A549 (cell line): Measurements from ENCODE around the gene GPR37L1. TPM values are rescaled to one million over a fixed set of nuclear protein-coding genes. Genes with fewer than 3 reads are reported as not detected.
"Not testable (repeated sequence)": the region's sequence is repeated elsewhere in the genome, so short reads cannot be mapped to it uniquely, and the experiment has no call there.

ENCODE experiments used
- ATAC-seq, 2 experiments: fragments of 200-7000 bp in 1 of 2; fragments of >200 bp in 1 of 2; cut with Nextera tagmentation in 1 of 2; cut with Tn5 transposase in 1 of 2; 3 replicates each; pipeline versions ENCODE4 v1.8.0 to v1.9.1; 2018 to 2020; ENCODE audit warnings: mild to moderate bottlenecking in 1 of 2, moderate library complexity in 1 of 2
- CTCF ChIA-PET: fragments of 300-600 bp; sonication (Branson Sonifier 250); formaldehyde crosslinking; extraction: SDS; loops from one replicate; lab custom pipeline; 2021; ENCODE audit warnings: antibody characterized with exemption, inconsistent platforms; lab: Yijun Ruan, JAX
- POLR2A ChIA-PET: fragments of 350-600 bp; formaldehyde crosslinking; extraction: SDS; loops from one replicate; lab custom pipeline; 2021; ENCODE audit warnings: antibody characterized with exemption, inconsistent platforms; lab: Yijun Ruan, JAX
- DNase-seq, 2 experiments: peaks; one replicate each; pipeline versions ENCODE4 v3.0.0 to v3.0.0-alpha.2; 2011 to 2016; ENCODE audit warnings: low read depth in 1 of 2, low spot score in 1 of 2
- FAIRE-seq: peaks from 2 replicates; lab custom pipeline; 2011; peaks lifted over from hg19 to GRCh38; lab: Jason Lieb, UNC
- H3K27ac ChIP-seq, 2 experiments: fragments of >200 bp; sonication (Bioruptor Twin); formaldehyde crosslinking; 3 replicates each; pipeline ENCODE4 v1.5.1; 2016 to 2017
- H3K4me1 ChIP-seq: fragments of >200 bp; sonication (Bioruptor Twin); formaldehyde crosslinking; 3 replicates; pipeline ENCODE4 v1.6.1; 2016
- H3K4me2 ChIP-seq: fragments of >200 bp; sonication (Bioruptor Twin); formaldehyde crosslinking; 3 replicates; pipeline ENCODE4 v1.6.1; 2016
- H3K4me3 ChIP-seq: fragments of >200 bp; sonication (Bioruptor Twin); formaldehyde crosslinking; 3 replicates; pipeline ENCODE4 v1.5.1; 2016
- H3K9me3 ChIP-seq: fragments of >200 bp; sonication (Bioruptor Twin); formaldehyde crosslinking; 3 replicates; pipeline ENCODE4 v1.6.1; 2016
- CHD4 ChIP-seq: fragments of 200-600 bp; sonication (generic); IDR thresholded peaks from 2 replicates; pipeline ENCODE4 v1.6.1; 2016; ENCODE audit warnings: antibody characterized with exemption, mild to moderate bottlenecking, borderline replicate concordance
- EP300 ChIP-seq, 2 experiments: fragments of >200 bp; sonication (Bioruptor Twin); formaldehyde crosslinking; IDR thresholded peaks; 2 replicates in 1 of 2; 3 replicates in 1 of 2; pipeline ENCODE4 v1.6.1; 2016 to 2017
- ESRRA ChIP-seq: fragments of 150-350 bp; IDR thresholded peaks from 2 replicates; pipeline ENCODE4 v1.6.1; 2014; ENCODE audit warnings: mild to moderate bottlenecking, low read length, borderline replicate concordance
- FOSB ChIP-seq: fragments of 250-450 bp; sonication (Bioruptor Pico); IDR thresholded peaks from 2 replicates; pipeline ENCODE4 v1.5.0; 2020; ENCODE audit warnings: mild to moderate bottlenecking, moderate library complexity
- FOSL2 ChIP-seq, 2 experiments: fragments of 450-650 bp in 1 of 2; fragments of >200 bp in 1 of 2; sonication (Bioruptor Twin) in 1 of 2; formaldehyde crosslinking; IDR thresholded peaks; 2 replicates each; pipeline versions ENCODE4 v1.5.0 to v1.6.1; 2016 to 2020; ENCODE audit warnings: mild to moderate bottlenecking in 1 of 2, moderate library complexity in 1 of 2
- GATA3 ChIP-seq: IDR thresholded peaks from 2 replicates; pipeline ENCODE4 v1.6.1; 2012; ENCODE audit warnings: borderline replicate concordance
- HOXB5 ChIP-seq: fragments of 250-450 bp; sonication (Bioruptor Pico); IDR thresholded peaks from 2 replicates; pipeline ENCODE4 v1.5.0; 2020; ENCODE audit warnings: mild to moderate bottlenecking, moderate library complexity
- PHF8 ChIP-seq: fragments of 200-600 bp; sonication (generic); IDR thresholded peaks from 2 replicates; pipeline ENCODE4 v1.6.1; 2016; ENCODE audit warnings: low read depth, mild to moderate bottlenecking, antibody characterized with exemption, moderate library complexity, borderline replicate concordance
- POLR2AphosphoS2 ChIP-seq: conservative IDR thresholded peaks from 2 replicates; pipeline ENCODE4 v1.6.1; 2012; ENCODE audit warnings: low read length, improper control_type of control experiment, inconsistent platforms
- RAD21 ChIP-seq, 2 experiments: fragments of >200 bp in 1 of 2; sonication (Bioruptor Twin) in 1 of 2; formaldehyde crosslinking in 1 of 2; IDR thresholded peaks in 1 of 2; conservative IDR thresholded peaks in 1 of 2; 2 replicates in 1 of 2; 3 replicates in 1 of 2; pipeline ENCODE4 v1.6.1; 2012 to 2018; ENCODE audit warnings: inconsistent platforms in 1 of 2
- RFX5 ChIP-seq: fragments of 450-650 bp; IDR thresholded peaks from 2 replicates; pipeline ENCODE4 v1.7.1; 2014; ENCODE audit warnings: antibody characterized with exemption, mild to moderate bottlenecking, moderate library complexity
- TFCP2L1 ChIP-seq: fragments of 250-450 bp; sonication (Bioruptor Pico); IDR thresholded peaks from 2 replicates; pipeline ENCODE4 v1.5.0; 2021; ENCODE audit warnings: mild to moderate bottlenecking
- WGBS: methylation state at CpG from one replicate; pipeline ENCODE4 v1.1.6; 2017; ENCODE audit errors: missing lambda C conversion rate; 5-methylcytosine and 5-hydroxymethylcytosine counted together
- polyA plus RNA-seq, 4 experiments: library from polyadenylated mRNA; depleted of rRNA in 3 of 4; stranded (reverse); fragments of >200 nt; fragmentation: RNase III in 1 of 4; extraction: RNeasy Plus Mini Kit Qiagen cat#74134 plus additional on column Dnase treatment in 1 of 4; gene quantifications; 2 replicates in 3 of 4; 3 replicates in 1 of 4; pipeline ENCODE4 v1.2.3, GENCODE V29; 2011 to 2017
- TF ChIP-seq, protein P1 (sequence below): fragments of 200-600 bp; sonication (generic); IDR thresholded peaks from 2 replicates; pipeline ENCODE4 v1.6.1; 2016; ENCODE audit warnings: antibody characterized with exemption, mild to moderate bottlenecking, moderate library complexity
- TF ChIP-seq, protein P2 (sequence below): IDR thresholded peaks from 2 replicates; pipeline ENCODE4 v1.6.1; 2012
- TF ChIP-seq, protein P3 (sequence below): IDR thresholded peaks from 2 replicates; pipeline ENCODE4 v1.6.1; 2012; ENCODE audit warnings: low read depth, borderline replicate concordance

GPR37L1 gene
- polyA plus RNA-seq, 2 of the 4 experiments (the other 2 are of a cell fraction) = 0.08 to 0.13 TPM

DNA sequence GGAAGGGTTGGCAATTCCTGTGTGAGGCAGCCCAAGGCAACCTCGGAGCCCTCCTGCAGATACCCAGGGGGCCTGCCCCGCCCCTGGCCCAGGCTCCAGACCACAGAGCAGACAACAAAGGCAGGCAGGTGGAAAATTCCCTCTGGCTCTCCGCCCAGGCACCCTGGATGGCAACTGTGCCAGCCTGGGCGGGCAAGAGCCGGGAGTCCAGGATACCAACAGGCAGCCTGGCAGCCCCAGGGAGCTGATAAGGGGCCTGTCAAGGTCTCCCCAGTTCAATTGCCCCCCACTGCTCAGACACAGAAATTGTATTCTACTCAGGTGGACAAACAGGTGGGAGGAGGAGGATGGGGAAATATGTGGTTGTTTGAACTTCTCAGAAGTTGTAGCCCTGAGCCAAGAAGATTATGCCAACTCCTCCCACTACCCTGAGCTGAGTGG, 15.4 kb upstream of the GPR37L1 start:
- DNase-seq (peak in 1 of 2 experiments; percentile 55), FAIRE-seq (no peak), ATAC-seq (peak; percentile 4 to 18; a peak in 4 of 6 replicates)
- WGBS = 33% methylated on average over 5 of the region's 5 CpGs
- no peak overlapping the region for H3K4me3 ChIP-seq
- ChIA-PET POLR2A (interaction anchor here (1.5 to 5.5 kb wide), 3 partner anchors 50 to 96 kb away, joined by 3 to 69 read pairs (median 14); partner anchors contain the start of gene ELF3), CTCF (interaction anchor here (0.9 to 6.2 kb wide), 12 partner anchors 12 to 107 kb away, joined by 3 to 55 read pairs (median 5); partner anchors contain the start of gene ELF3)
- no peaks in the 10 kb centered on the region for H3K9me3 ChIP-seq
- peaks cover 71% of the 10 kb centered on the region for H3K4me1 ChIP-seq
- peak overlapping the region; percentile 79 for H3K4me2 ChIP-seq
- H3K27ac ChIP-seq = peak overlapping the region; percentile 91 to 94
- TF ChIP-seq GATA3 (peak; percentile 45; the same call in 1 of the 2 replicates), EP300 (IDR thresholded peaks at IDR 0.05) (peak in 1 of 2 experiments; percentile 61; a peak in 3 of 5 replicates), RAD21 (conservative IDR thresholded peaks at IDR 0.05 in 1 of 2, IDR thresholded peaks at IDR 0.05 in 1 of 2) (peak in 1 of 2 experiments; percentile 22; a peak in 1 of 5 replicates), TFCP2L1 (CRISPR knock-in tag) (no peak), CHD4 (peak; percentile 2; the same call in 1 of the 2 replicates)
- TF ChIP-seq, protein P1, sequence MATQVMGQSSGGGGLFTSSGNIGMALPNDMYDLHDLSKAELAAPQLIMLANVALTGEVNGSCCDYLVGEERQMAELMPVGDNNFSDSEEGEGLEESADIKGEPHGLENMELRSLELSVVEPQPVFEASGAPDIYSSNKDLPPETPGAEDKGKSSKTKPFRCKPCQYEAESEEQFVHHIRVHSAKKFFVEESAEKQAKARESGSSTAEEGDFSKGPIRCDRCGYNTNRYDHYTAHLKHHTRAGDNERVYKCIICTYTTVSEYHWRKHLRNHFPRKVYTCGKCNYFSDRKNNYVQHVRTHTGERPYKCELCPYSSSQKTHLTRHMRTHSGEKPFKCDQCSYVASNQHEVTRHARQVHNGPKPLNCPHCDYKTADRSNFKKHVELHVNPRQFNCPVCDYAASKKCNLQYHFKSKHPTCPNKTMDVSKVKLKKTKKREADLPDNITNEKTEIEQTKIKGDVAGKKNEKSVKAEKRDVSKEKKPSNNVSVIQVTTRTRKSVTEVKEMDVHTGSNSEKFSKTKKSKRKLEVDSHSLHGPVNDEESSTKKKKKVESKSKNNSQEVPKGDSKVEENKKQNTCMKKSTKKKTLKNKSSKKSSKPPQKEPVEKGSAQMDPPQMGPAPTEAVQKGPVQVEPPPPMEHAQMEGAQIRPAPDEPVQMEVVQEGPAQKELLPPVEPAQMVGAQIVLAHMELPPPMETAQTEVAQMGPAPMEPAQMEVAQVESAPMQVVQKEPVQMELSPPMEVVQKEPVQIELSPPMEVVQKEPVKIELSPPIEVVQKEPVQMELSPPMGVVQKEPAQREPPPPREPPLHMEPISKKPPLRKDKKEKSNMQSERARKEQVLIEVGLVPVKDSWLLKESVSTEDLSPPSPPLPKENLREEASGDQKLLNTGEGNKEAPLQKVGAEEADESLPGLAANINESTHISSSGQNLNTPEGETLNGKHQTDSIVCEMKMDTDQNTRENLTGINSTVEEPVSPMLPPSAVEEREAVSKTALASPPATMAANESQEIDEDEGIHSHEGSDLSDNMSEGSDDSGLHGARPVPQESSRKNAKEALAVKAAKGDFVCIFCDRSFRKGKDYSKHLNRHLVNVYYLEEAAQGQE = no peak

DNA sequence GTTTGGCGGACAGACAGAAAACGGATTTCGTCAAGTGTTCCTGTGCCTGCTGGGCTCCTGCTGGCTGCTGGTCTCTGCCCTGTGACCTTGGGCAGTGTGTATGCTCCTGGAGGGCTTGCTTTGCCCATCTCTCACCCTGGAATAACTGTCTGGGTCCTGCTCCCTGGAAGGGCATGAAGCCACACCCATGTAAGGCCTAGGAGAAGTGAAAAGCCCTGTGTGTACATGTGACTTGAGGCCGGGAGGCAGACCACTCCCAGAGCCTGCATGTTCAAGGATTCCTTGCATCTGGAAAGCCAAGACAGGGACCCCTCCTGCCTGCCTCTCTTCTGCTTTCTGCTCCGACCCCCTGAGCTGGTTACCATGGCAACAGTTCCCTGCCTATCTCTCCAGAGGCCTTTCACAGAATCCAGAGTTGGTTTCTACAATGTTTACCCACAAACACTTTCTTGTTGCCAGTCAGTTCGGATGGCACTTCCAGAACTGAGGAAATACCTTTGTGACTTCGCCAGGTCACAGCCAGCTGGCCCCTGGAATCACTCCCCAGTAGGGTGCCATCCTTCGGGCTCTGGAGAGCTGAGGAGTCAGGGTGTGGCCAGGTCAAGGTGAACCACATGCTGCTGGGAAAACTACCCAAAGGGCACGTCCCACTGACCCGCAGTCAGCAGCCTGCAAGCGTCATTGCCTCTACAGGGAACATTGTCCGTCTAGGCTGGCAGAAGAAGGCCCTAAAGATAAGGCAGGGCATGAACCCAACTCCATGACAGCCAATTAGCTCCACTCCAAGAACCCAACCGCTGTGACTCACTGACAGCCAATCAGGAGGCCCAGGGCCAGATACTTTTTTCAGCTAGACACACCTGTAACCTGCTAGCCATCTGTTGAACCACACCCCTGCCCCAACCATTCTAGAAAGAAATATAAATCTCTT, 14.7 kb upstream of the GPR37L1 start:
- FAIRE-seq = no peak
- ChIA-PET POLR2A (interaction anchor here (1.5 to 5.5 kb wide), 2 partner anchors 89 to 97 kb away, joined by 3 to 69 read pairs; partner anchors contain the start of gene ELF3), CTCF (interaction anchor here (0.8 to 6.2 kb wide), 12 partner anchors 11 to 135 kb away, joined by 3 to 55 read pairs (median 5); partner anchors contain the start of gene ELF3)
- Histone ChIP-seq H3K4me2 (peak overlapping the region; percentile 79), H3K9me3 (no peaks in the 10 kb centered on the region), H3K27ac (peak overlapping the region; percentile 91 to 94), H3K4me1 (peaks cover 78% of the 10 kb centered on the region), H3K4me3 (no peak overlapping the region)
- TF ChIP-seq ESRRA (no peak), RFX5 (0 out of 2 replicates have a peak, but pooled peaks have one; percentile 53)
- TF ChIP-seq, protein P2, sequence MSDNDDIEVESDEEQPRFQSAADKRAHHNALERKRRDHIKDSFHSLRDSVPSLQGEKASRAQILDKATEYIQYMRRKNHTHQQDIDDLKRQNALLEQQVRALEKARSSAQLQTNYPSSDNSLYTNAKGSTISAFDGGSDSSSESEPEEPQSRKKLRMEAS = peak; percentile 29; the same call in 1 of the 2 replicates
- WGBS = 67% methylated on average over 13 of the region's 13 CpGs
- DNase-seq = peak; percentile 59 to 69
- ATAC-seq = peak; percentile 20 to 22; a peak in 3 of 6 replicates

DNA sequence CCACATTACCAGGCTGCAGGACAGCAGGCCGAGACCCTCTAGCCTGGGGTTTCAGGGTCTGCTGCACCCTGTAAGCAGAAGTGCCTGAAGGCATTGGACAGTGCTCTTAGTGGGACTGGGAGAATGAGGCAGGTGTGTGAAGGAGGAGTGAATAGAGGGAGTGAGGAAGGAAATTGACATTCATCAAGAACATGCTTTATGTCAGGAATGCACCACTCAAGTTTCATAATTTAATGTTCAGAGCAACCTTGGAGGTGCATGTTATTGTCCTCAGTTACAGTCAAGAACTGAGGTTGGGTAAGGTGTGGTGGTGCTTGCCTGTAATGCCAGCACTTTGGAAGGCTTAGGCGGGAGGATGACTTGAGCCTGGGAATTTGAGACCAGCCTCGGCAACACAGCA, 11.7 kb upstream of the GPR37L1 start:
- TF ChIP-seq GATA3 (no peak), EP300 (IDR thresholded peaks at IDR 0.05) (no peak), FOSB (CRISPR knock-in tag) (no peak), FOSL2 (IDR thresholded peaks at IDR 0.05) (no peak), FOSL2 (CRISPR knock-in tag; IDR thresholded peaks at IDR 0.05) (no peak), PHF8 (no peak), POLR2AphosphoS2 (no peak), HOXB5 (CRISPR knock-in tag) (no peak)
- TF ChIP-seq, protein P3, sequence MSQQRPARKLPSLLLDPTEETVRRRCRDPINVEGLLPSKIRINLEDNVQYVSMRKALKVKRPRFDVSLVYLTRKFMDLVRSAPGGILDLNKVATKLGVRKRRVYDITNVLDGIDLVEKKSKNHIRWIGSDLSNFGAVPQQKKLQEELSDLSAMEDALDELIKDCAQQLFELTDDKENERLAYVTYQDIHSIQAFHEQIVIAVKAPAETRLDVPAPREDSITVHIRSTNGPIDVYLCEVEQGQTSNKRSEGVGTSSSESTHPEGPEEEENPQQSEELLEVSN = no peak
- TF ChIP-seq, protein P2 = no peak
- Histone ChIP-seq H3K4me1 (peaks cover 90% of the 10 kb centered on the region), H3K4me3 (no peak overlapping the region), H3K9me3 (no peaks in the 10 kb centered on the region), H3K4me2 (no peak overlapping the region), H3K27ac (peak overlapping the region; percentile 88 to 94)
- ChIA-PET POLR2A (interaction anchor here (0.9 kb wide), 1 partner anchor 99 kb away, joined by 3 read pairs; no protein-coding TSS in a partner anchor), CTCF (interaction anchor here (6.2 to 31.9 kb wide), 2 partner anchors 8 to 109 kb away, joined by 55 to 1624 read pairs; partner anchors contain the start of genes ELF3 and RNPEP)
- FAIRE-seq (no peak), ATAC-seq (no peak), DNase-seq (no peak)
- 78% methylated on average over 3 of the region's 3 CpGs for WGBS

DNA sequence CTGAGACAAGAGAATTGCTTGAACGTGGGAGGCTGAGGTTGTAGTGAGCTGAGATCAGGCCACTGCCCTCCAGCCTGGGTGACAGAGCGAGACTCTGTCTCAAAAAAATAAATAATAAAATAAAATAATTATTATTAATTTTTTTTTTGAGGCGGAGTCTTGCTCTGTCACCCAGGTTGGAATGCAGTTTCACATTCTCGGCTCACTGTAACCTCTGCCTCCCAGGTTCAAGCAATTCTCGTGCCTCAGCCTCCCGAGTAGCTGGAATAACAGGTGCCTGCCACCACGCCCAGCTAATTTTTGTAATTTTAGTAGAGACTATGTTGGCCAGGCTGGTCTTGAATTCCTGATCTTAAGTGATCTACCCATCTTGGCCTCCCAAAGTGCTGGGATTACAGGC, 11.1 kb upstream of the GPR37L1 start:
- H3K27ac ChIP-seq = peak overlapping the region; percentile 88 to 94
- H3K4me3 ChIP-seq, ATAC-seq, FAIRE-seq, H3K4me2 ChIP-seq, DNase-seq, H3K9me3 ChIP-seq: not testable (repeated sequence)
- peaks cover 84% of the 10 kb centered on the region for H3K4me1 ChIP-seq
- 78% methylated on average over 7 of the region's 7 CpGs for WGBS
- POLR2A ChIA-PET = interaction anchor here (0.9 kb wide), 1 partner anchor 100 kb away, joined by 3 read pairs; no protein-coding TSS in a partner anchor
- CTCF ChIA-PET = interaction anchor here (2.3 to 31.9 kb wide), 2 partner anchors 109 to 216 kb away, joined by 7 to 1624 read pairs; partner anchors contain the start of genes ELF3 and RNPEP
